Fibroblast of the conjunctiva (primary cell): ENCODE data around the gene PRM2.

ENCODE experiments used
- DNase-seq: peaks from one replicate; pipeline ENCODE4 v3.0.0-alpha.2; 2010; ENCODE audit warnings: low read depth

The PRM2 gene

GRCh38 chr16:11276143-11276895, at the start of gene PRM2:
Gene PRM2 (minus strand): TSS chr16:11276480. CDS start chr16:11276370, 110 bp downstream.
- DNase-seq: no peak

GRCh38 chr16:11325404-11326083, 49.3 kb upstream of the PRM2 start:
- no peak for DNase-seq

GRCh38 chr16:11323551-11324336, 47.5 kb upstream of the PRM2 start:
- DNase-seq: no peak

- no peak for DNase-seq
Measured at GRCh38 chr16:11322823-11323222, 46.5 kb upstream of the PRM2 start.

- no peak for DNase-seq
Measured at GRCh38 chr16:11321662-11322061, 45.4 kb upstream of the PRM2 start.

GRCh38 chr16:11320170-11320569, 43.9 kb upstream of the PRM2 start:
- DNase-seq: no peak

GRCh38 chr16:11319529-11320146, 43.4 kb upstream of the PRM2 start:
- DNase-seq: no peak

GRCh38 chr16:11318817-11319216, 42.5 kb upstream of the PRM2 start:
- DNase-seq: no peak

GRCh38 chr16:11316331-11317015, 40.2 kb upstream of the PRM2 start:
- no peak for DNase-seq

GRCh38 chr16:11315510-11315909, 39.2 kb upstream of the PRM2 start:
- no peak for DNase-seq

GRCh38 chr16:11314309-11314894, 38.1 kb upstream of the PRM2 start:
- DNase-seq: no peak

GRCh38 chr16:11313493-11314308, 37.4 kb upstream of the PRM2 start:
- DNase-seq: no peak

- DNase-seq: no peak
Measured at GRCh38 chr16:11312718-11313492, 36.6 kb upstream of the PRM2 start.

GRCh38 chr16:11310997-11311561, 34.8 kb upstream of the PRM2 start:
- DNase-seq: no peak

- DNase-seq: no peak
Measured at GRCh38 chr16:11310634-11310977, 34.3 kb upstream of the PRM2 start.

GRCh38 chr16:11309895-11310633, 33.8 kb upstream of the PRM2 start:
- no peak for DNase-seq

- no peak for DNase-seq
Measured at GRCh38 chr16:11308493-11309283, 32.4 kb upstream of the PRM2 start.
